Measurements from ENCODE around the gene CTCFL. TPM values are rescaled to one million over a fixed set of nuclear protein-coding genes. Genes with fewer than 3 reads are reported as not detected.
"Not testable (repeated sequence)": the region's sequence is repeated elsewhere in the genome, so short reads cannot be mapped to it uniquely, and the experiment has no call there.

CTCFL gene
- total RNA-seq, 1 experiment from 2014 or later: not detected

DNA sequence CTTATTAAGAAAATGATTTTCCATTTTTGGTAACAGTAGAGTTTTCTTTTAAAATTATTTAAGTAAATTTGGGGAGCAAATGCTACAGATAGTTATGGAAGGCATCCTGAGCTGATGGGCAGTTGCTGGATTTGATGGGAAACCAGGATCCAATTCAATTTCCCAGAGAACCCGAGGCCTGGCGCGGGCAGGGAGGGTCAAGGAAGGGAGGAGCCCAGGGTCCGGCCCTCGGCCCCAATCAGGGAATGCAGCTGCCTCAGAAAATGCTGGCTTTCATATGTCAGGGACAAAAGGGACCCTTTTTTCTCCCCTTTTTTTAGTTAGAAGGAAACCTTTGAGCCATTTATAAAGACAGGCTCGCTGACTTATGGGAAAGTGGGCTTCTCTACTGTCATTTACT, 42.1 kb downstream of the CTCFL start:
- no peak for DNase-seq (ENCODE audit: low spot score)

DNA sequence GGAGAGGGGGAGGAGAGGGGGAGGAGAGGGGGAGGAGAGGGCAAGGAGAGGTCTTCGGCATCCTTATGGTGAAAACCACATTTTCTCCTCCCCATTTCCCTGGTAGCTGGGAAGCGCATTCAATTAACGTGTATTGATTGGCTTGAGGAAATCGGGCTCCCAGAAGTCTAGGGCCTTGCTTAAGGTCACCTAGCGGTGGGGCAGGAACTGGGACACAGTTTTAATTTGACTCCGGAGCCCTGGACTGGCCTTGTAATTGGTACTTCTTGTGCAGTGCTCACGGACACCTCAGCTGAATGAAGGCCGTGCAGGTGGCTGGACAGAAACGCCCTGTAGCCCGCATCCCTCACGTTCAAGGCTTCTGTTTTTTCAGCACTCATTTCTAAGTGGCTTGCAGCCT, 42.8 kb downstream of the CTCFL start:
- DNase-seq (ENCODE audit: low spot score): no peak

DNA sequence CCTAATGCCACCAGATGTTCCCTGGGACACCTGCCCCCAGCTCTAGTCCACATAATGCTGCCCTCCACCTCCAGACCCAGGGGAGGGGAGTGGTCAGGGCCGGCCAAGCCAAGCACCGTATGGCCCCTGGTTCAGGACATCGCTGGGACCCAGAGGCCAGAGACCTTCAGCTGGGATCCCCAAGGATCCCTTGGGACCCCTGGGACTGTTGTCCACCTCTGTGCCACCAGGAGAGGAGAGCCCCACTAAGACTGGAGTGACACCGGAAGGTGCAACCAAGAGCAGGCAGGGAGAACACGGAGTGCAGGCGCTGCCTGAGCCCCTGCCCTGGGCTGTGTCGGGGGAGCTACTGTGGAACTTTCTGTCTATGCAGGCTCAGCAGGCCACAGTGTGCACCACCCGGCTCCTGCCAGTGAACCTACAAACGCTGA, 43.6 kb downstream of the CTCFL start:
- DNase-seq (ENCODE audit: low spot score): no peak

DNA sequence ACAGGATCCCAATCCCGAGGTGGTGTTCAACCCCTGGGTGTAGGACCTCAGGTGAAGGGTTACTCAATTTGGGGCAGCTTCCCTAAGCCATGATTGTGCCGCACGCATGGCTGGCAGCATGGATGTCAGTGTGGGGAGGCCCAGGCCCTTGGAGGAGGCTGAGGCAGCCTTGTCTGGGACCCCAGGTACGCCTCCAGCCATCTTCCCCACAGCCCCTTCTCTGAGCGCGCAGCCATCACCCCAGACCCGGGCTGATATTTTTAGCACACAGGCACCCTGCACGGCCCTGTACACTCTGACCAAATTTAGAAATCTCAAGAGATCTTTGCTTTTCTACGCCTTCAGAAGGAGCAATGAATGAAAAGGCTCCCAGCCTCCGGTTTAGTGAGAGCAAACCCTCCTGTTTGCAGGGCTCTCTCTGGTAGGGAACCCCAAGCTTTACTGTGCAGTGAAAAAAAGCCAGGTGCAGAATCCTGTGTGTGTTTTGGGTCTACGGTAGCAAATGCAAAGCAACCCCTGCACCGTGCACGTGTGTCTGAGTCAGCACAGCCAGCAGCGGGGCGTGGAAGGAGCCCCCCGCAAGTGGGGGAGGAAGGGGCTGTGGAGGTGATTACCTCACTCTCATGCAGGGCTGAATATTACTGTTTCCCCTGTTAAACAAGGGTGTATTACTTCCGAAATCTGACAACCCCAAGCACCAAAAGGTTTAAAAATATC, 44.3 kb downstream of the CTCFL start:
- DNase-seq (ENCODE audit: low spot score): no peak

DNA sequence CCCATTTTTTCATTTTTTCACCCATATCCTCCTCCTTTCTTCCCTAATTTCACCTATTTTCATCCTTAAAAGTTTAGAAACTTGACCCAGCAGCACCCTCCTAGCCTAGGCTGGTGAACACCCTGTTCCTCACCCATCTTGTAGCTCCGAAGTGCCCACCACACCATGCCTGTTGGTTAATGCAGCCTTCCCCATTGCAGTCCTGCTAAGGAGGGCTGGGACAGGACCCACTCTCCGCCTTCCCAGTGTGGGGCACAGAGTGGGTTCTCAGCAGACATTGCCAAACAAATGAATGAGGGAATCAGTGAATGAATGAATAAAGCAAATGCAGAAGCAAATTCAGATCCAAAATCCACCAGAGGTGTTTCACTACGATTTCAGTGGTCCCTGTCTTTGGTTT, 45.7 kb downstream of the CTCFL start:
- DNase-seq (ENCODE audit: low spot score): no peak

DNA sequence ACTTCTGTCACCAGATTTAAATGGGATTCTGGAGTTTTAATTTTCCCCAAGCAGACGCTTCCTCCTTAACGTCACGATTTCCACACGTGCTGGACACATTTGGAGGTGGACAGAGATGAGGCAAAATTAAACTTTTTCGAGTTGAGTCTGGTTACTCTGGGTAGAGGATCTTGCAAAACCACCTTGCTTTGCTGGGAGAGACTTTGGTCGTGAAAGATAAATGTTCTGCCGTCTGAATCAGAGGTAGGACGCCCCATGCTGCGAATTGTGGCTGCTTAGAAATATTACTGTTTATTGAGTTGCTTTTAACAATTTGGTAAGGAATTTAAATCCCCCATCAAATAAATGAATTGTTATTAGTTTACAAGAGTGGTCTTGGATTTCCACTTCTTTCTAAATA, 46.8 kb downstream of the CTCFL start:
- no peak for DNase-seq (ENCODE audit: low spot score)

DNA sequence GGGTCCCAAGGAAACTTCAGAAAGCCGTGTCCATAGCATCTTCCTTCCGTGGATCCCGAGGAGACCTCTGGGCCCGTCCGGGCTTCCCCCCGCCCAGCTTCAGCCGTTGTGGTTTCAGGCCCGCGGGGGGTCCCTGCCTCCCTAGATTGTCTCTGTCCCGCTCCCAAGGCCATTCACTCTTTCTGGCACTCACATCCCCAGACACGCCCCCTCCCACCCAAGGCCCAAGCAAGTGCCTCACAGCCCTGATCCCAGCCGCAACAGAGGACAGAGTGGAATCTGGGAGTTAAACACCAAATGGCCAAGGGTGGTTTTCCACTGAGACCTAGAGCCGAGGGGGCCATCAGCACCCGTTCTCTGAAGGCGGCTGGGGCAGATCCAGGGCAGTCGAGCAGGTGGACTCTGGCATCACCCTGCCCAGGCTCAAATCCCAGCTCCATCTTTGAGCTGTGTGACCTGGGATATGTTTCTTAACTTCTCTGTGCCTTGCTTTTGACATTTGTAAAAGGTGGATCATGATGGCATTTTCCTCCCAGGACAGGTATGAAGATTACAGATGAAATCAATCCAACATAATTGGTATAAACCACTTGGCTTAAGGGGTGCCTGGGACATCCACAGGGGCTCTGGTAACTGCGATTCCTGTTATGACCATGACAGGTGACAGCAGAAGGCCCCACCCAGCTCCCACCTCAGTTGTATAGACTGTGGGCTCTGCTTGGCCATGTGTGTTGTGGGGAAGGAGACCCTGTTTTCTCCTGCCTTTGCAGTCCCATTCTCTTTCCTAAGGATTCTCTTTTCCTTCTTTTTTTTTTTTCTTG, 48.1 kb downstream of the CTCFL start:
- no peak for DNase-seq (ENCODE audit: low spot score)

DNA sequence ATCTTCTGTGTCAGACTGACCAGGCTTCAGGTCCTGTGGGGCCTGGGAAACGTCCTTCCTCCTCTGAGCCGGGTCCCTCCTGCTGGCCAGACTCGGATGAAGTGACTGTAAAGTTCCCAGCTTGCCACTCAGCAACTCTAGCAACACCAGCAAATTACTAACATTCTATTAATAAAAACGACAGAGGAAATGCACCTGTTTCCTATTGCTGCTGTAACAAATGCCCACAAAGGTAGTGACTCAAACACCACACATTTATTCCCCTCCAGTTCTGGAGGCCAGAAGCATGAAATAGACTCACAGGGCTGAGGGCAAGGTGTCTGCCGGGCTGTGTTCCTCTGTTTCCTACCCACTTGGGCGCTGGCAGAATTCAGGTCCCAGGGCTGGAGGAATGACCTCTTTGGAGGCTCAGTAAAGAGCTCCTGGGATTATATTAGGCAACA, 48.8 kb downstream of the CTCFL start:
- DNase-seq (ENCODE audit: low spot score): no peak

DNA sequence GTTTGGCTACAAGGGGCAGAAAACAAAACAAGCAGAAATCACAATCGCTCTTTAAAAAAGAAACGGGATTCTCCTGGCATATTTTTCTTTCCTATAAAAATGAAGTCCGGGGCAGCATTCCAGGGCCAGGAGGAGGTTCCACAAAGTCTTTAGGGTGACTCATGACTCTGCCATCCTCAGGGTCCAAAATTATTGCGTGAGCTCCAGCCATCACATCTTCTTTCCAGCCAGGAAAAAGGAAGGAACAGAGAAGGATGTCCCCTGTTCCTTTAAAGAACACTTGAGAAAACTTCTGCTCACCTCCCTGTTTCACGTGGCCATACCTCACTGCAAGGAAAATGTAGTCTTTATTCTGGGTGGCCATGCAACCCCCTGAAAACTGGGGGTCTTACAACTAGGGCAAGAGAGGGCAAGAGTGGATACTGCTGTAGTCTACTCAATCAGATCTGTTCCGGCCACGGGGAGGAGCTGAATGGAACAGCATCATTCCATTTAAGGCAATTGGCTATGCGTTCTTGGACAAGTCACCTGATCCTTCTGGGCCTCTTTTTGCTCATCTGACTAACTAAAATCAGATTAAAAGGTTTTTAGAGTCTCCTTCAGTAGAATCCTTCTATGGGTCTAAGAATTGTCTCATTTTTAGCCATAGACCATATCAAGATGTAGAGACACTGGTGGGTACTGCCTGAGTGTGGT, 49.4 kb downstream of the CTCFL start:
- DNase-seq (ENCODE audit: low spot score): no peak

DNA sequence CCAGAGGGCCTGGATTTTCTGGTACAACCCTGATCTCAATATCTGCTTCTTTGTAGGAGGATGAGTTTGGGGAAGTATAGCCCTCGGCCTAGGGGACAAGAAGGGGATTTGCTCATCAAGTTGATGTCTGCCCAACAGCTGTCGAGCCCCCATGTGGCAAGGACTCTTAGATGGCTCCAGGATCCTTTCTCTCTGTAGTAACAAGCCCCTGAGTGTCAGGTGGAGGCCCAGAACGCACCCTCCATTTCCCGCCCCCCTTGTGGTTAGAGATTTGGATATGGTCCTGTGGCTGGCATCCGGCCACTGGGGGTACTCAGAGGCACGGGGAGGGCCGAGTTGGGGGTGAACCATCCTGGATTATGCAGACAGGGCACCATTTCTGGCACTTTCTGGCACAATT, 50.1 kb downstream of the CTCFL start:
- DNase-seq (ENCODE audit: low spot score): no peak

DNA sequence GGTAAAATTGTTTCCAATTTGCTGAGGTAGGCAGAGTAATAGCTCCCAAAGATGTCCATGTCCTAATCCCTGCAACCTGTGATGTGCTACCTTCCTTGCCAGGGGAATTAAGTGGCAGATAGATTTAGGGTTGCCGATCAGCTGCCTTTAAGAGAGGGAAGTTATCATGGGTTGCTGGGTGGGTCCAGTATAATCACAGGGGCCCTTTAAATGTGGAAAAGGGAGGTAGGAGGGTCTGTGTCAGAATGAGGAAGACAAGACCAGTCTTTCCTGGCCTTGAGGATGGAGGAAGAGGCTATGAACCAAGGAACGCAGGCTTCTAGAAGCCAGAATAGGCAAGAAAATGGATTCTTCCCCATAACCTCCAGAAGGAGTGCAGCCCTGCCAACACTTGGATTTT, 50.7 kb downstream of the CTCFL start:
- no peak for DNase-seq (ENCODE audit: low spot score)

DNA sequence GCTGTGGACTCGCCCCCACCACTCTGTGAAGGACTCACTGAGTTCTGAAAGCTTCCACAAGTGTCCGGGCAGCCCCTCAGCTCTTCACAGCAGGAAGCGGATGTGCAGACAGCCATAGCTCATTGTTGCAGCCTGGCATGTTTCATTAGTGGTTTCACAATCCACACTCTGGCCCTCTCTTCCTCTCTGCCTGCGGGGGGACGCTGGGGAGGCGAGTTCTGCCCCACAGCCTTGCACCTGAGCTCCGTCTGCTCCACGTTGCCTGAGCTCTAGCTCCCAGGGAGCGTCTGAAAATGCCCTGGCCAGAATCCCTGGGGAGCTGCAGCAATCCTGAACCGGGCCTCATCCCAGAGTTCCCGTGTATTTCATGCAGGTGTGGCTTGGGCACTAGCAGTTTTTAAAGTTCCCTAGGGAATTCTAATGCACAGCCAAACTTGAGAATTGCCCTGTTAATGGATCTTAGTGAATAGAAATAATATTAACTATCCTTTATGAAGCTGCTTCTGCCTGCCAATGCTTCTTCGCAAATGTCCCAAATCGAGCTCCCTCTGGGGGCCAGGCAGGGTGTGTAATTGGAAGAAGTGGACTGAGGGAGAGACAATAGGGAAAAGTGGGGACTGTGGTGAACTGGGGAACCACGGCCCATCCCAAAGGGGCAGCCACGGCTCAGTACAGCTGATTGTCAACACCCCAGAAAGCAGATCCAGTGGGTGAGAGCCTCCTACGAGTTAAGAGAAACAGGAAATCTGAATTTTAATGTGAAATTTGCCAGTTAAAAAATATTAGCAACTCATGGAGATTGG, 51.5 kb downstream of the CTCFL start:
- DNase-seq (ENCODE audit: low spot score): no peak

DNA sequence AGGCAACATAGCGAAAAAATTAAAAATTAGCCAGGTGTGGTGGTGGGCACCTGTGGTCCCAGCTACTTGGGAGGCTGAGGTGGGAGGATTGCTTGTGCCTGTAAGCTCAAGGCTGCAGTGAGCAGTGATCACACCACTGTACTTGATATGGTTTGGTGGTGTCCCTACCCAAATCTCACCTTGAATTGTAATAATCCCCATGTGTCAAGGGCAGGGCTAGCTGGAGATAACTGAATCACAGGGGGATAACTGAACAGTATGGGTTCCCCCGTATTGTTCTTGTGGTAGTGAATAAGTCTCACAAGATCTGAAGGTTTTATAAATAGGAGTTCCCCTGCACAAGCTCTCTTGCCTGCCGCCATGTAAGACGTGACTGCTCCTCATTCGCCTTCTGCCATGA, 52.5 kb downstream of the CTCFL start:
- not testable (repeated sequence) for DNase-seq (ENCODE audit: low spot score)

DNA sequence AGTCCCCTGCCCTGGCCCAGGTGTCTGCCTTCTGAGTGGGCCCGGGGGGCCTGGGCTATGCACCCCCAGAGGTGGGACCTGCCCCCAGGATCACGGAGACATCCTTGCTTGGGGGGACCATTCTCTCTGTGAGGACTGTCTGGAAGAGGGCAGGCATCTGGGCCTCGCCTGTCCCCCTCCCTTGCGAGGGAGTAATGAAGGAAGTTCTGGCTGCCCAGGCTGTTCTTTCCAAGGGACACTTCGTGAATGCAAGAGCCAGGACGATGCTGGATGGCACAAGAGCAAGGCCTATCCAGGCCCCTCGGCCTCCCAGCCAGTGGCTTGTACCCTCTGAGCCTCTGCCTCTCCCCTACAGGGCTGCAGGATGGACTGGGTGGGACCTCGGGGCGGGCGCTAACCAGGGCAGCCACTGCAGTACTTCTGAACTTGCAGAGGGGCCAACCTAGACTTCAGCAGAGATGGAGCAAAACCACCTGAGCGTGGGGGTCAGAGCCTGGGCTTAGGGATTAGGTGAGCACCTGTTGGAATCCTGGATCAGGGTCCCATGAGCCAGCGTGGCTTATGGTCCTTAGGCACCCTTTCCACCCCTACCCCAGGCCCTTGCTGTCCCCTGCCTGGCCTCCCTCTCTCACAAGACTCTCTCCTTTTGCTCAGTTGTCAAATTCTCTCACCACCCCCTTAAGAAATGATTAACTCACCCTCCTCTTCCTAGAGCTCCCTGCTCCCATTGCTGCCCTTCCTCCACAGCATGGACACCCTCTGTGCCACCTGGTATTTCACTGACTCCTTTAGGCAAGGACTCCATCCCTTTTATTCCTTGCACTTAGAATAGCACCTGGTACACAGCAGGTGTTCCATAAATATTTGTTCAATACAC, 53.2 kb downstream of the CTCFL start:
- DNase-seq (ENCODE audit: low spot score): no peak

DNA sequence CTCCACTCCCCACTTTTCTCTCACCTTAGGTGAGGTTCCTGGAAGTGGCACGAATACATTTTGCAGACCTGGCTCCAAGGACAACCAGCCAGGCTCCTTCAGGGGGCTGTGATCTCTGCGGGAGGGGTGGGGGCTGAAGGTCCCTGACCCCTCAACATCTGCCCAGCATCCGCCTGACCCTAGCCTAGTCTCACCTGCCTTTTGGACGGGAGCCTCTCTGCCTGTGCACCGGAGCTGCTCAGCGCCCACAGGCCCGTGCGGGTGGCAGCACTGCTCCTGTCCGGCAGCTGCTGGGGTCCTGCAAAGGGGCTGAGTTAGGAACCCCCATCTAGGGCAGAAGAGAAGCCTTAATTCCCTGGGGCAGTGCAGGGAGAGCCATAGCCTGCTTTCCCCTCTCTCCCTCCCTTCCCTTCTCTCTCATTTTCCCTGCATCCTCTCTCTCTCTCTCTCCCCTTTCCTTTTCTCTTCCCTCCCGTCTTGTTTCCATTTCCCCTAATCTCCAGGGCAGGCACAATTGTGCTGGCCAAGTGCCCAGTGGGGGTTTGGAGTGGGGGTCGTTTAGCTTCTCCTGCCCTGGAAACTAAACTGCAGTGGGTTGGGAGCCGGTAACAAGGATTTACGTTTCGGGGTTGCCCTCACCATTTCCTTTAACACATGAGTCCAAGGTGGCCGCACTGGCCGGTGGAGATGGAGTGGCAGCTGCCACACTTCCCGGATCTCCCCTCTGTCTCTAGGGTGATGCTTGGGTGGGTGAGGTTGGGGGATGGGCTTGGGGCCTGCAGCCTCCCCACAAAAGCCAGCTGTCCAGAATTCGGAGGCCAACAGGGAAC, 54.1 kb downstream of the CTCFL start:
- DNase-seq (ENCODE audit: low spot score): no peak

DNA sequence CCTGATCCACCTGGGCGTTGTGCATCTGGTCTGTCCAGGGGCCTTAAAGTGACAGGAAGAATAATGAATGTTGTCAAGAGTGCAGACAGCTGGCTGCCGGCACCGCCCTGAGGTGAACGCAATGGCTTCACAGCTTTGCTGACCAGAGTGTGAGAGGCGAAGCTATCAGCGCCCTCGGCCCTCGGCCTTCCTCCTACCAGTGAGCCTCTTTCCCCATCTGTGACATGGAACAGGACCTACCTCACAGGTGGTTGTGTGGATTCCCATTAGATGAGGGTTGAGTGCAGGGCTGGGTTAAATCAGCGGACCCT, 54.8 kb downstream of the CTCFL start:
- DNase-seq (ENCODE audit: low spot score): no peak

DNA sequence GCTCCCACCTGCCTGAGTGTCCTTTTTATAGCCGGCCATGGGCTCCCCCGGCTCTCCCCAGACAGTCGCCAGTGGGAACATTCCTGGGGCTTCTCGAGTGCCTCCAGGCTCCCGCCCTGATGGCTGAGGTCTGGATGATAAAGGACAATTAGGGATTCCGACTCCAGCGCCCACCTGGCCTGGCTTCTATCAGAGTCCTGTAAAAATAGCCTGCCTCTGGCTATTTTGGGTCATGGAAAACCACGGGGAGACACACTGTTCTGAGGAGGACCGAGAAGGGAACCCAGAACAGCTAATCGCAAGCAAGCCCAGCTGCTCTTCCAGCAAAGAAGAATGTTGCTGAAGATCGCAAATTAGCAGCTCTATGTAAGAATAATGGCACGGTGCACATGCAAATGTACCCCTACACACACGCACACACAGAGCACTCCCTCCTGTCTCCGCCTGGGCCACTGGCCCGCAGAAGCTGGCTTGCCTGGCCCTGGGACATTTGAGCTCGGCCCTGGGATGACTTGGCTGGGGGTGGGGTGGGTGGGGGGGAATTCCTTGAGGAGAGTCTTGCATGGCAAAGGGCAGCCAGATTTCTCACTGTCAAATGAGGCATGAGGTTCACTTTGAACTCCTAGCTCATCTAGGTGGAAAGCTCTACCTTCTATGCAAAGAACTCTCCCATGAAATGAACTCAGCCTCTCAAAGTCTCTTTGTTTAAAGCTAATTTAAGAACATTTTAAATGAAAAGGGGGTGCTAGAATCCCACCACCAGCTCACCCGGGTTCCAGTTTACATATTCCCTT, 55.3 kb downstream of the CTCFL start:
- DNase-seq (ENCODE audit: low spot score): no peak

DNA sequence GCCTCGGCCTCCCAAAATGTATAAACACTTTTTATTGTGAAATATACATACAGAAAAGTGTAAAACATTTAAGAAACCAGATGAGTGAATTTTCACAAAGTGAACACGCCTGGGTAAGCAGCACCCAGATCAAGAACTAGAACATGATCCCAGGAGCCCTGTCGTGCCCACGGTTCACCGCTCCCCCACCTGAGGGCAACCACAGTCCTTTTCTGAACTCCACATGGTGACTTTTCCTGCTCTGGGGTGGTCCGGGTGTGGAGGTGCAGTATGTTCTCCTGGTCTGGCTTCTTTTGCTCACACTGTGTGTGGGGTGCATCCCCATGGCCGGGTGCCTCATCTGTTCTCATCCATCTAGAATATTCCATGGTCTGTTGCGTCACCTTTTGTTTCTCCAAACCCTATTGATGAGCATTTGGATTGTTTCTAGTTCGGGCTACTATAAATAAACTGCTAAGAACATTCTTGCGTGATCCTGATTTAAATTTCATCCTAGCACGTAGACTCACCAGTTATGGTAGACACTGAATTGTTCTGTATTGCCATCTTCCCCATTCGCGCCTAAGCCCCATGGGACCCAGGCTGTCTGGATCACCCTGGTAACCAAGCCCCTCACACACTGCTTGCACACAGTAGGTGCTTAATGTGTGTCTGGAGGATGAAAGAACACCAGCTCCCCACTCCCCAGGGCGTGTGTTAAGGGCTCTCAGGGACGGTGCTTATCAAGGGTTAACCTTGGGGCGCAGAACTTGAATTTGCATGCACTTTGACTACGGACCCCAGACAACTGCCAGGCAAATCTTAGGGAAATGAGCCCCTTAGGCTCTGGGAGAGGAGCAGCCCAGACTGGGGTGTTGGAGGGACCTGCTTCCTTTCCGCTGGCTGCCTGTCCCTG, 56.2 kb downstream of the CTCFL start:
- DNase-seq (ENCODE audit: low spot score): no peak
